Ecto neural progenitor cell (in vitro differentiated cells): ENCODE data around the gene ACSS1.

Experiments
- DNase-seq: peaks from one replicate; pipeline ENCODE4 v3.0.0-alpha.2; 2018; ENCODE audit warnings: low spot score

Gene ACSS1

GRCh38 chr20:25058847-25059810 lies 1.2 kb upstream of the ACSS1 start:
- no peak for DNase-seq

- DNase-seq, result peak; percentile 67
These were observed 497 bp downstream of the ACSS1 start for GRCh38 chr20:25057234-25058050.

- DNase-seq, result no peak
These were observed 1.2 kb downstream of the ACSS1 start for GRCh38 chr20:25056690-25057233.

GRCh38 chr20:25055711-25056495 lies 2.0 kb downstream of the ACSS1 start:
- no peak for DNase-seq

GRCh38 chr20:25054995-25055629 lies 2.8 kb downstream of the ACSS1 start:
- DNase-seq, result no peak

- no peak for DNase-seq
These were observed 3.7 kb downstream of the ACSS1 start for GRCh38 chr20:25054096-25054820.

- DNase-seq, result no peak
These were observed 4.5 kb downstream of the ACSS1 start for GRCh38 chr20:25053255-25054031.

GRCh38 chr20:25052255-25053194 lies 5.4 kb downstream of the ACSS1 start:
- DNase-seq, result no peak

- no peak for DNase-seq
These were observed 6.4 kb downstream of the ACSS1 start for GRCh38 chr20:25051386-25052155.

GRCh38 chr20:25050501-25051350 lies 7.2 kb downstream of the ACSS1 start:
- DNase-seq, result no peak

GRCh38 chr20:25050082-25050481 lies 7.9 kb downstream of the ACSS1 start:
- DNase-seq, result no peak

GRCh38 chr20:25049261-25050060 lies 8.5 kb downstream of the ACSS1 start:
- no peak for DNase-seq

- no peak for DNase-seq
These were observed 9.4 kb downstream of the ACSS1 start for GRCh38 chr20:25048519-25048952.

GRCh38 chr20:25047766-25048165 lies 10.2 kb downstream of the ACSS1 start:
- DNase-seq, result no peak

- DNase-seq, result no peak
These were observed 10.9 kb downstream of the ACSS1 start for GRCh38 chr20:25046736-25047666.
